Bronchial epithelial cell (primary cell): ENCODE data around the gene AGBL3. TPM values are rescaled to one million over a fixed set of nuclear protein-coding genes. Genes with fewer than 3 reads are reported as not detected.
"Not testable (repeated sequence)": the region's sequence is repeated elsewhere in the genome, so short reads cannot be mapped to it uniquely, and the experiment has no call there.

Source experiments
- DNase-seq: peaks from one replicate; pipeline ENCODE4 v3.0.0-alpha.2; 2010; ENCODE audit warnings: low read depth
- FAIRE-seq: peaks from 2 replicates; lab custom pipeline; 2011; peaks lifted over from hg19 to GRCh38; lab: Jason Lieb, UNC
- H3K27me3 ChIP-seq: 2 replicates; pipeline ENCODE4 v1.5.1; 2011; ENCODE audit warnings: low read length; ENCODE audit not compliant: control insufficient read depth, insufficient read depth
- H3K36me3 ChIP-seq: 2 replicates; pipeline ENCODE4 v1.5.1; 2011; ENCODE audit warnings: low read length; ENCODE audit not compliant: control insufficient read depth, insufficient read depth
- H3K4me3 ChIP-seq: 2 replicates; pipeline ENCODE4 v1.5.1; 2011; ENCODE audit warnings: mild to moderate bottlenecking, low read depth, low read length, control low read depth
- CTCF ChIP-seq: IDR thresholded peaks from 2 replicates; pipeline ENCODE4 v1.5.1; 2011; ENCODE audit warnings: mild to moderate bottlenecking, moderate library complexity, low read length, control low read depth, inconsistent platforms; ENCODE audit not compliant: insufficient read depth, severe bottlenecking
- total RNA-seq: library from RNA; depleted of rRNA; stranded (reverse); fragments of >200 nt; gene quantifications from 2 replicates; pipeline ENCODE4 v1.2.1, GENCODE V29; 2014

AGBL3 gene
- total RNA-seq, 1 donor from 2014 or later: 1.8 TPM

- no peak overlapping the region for H3K4me3 ChIP-seq
Observed at GRCh38 chr7:135168489-135169140, 182.3 kb downstream of the AGBL3 start.

GRCh38 chr7:135169141-135169963, 183.0 kb downstream of the AGBL3 start:
- H3K36me3 ChIP-seq: peaks cover 18% of the 10 kb centered on the region

More at GRCh38 chr7:135168489-135169140, 182.3 kb downstream of the AGBL3 start:
- no peak for FAIRE-seq
- H3K36me3 ChIP-seq: peaks cover 18% of the 10 kb centered on the region
- H3K27me3 ChIP-seq: no peaks in the 10 kb centered on the region
- DNase-seq: no peak
- TF ChIP-seq CTCF: no peak

GRCh38 chr7:135169964-135170273, 183.6 kb downstream of the AGBL3 start:
- Histone ChIP-seq H3K4me3 (peak overlapping the region; percentile 77), H3K36me3 (peaks cover 18% of the 10 kb centered on the region), H3K27me3 (no peaks in the 10 kb centered on the region)
- no peak for TF ChIP-seq CTCF
- DNase-seq: no peak
- FAIRE-seq: no peak

More at GRCh38 chr7:135169141-135169963, 183.0 kb downstream of the AGBL3 start:
- TF ChIP-seq CTCF: peak; percentile 62
- H3K4me3 ChIP-seq: peak overlapping the region; percentile 77
- peak; percentile 96 for DNase-seq
- no peak for FAIRE-seq
- no peaks in the 10 kb centered on the region for H3K27me3 ChIP-seq

GRCh38 chr7:135170274-135170997, 184.1 kb downstream of the AGBL3 start, which contains the start of gene CYREN:
TSS of gene CYREN (minus strand) at chr7:135170707. CDS start at chr7:135168922, 1,785 bp downstream.
- no peak for FAIRE-seq
- no peaks in the 10 kb centered on the region for H3K27me3 ChIP-seq
- peaks cover 18% of the 10 kb centered on the region for H3K36me3 ChIP-seq
- peak within 1 kb of the TSS; percentile 77 for H3K4me3 ChIP-seq
- DNase-seq: peak; percentile 72
- peak; percentile 72 for TF ChIP-seq CTCF

GRCh38 chr7:135170998-135171481, 184.7 kb downstream of the AGBL3 start:
- not testable (repeated sequence) for DNase-seq, H3K27me3 ChIP-seq, FAIRE-seq
- H3K36me3 ChIP-seq: peaks cover 18% of the 10 kb centered on the region
- H3K4me3 ChIP-seq: peak overlapping the region; percentile 77

GRCh38 chr7:135171581-135172291, 185.4 kb downstream of the AGBL3 start:
- not testable (repeated sequence) for H3K27me3 ChIP-seq, FAIRE-seq, H3K4me3 ChIP-seq
- DNase-seq: peak; percentile 86
- H3K36me3 ChIP-seq: peaks cover 14% of the 10 kb centered on the region

- not testable (repeated sequence) for H3K27me3 ChIP-seq, H3K4me3 ChIP-seq, DNase-seq, H3K36me3 ChIP-seq, FAIRE-seq
Observed at GRCh38 chr7:135173916-135174315, 187.6 kb downstream of the AGBL3 start.
